ENCODE data around the gene PLA2G7. TPM values are rescaled to one million over a fixed set of nuclear protein-coding genes. Genes with fewer than 3 reads are reported as not detected.

PLA2G7 gene
- total RNA-seq (1.9 TPM), polyA plus RNA-seq (ENCODE audit: insufficient read depth, low read depth, low replicate concordance) (not detected)
- long read RNA-seq, donor 1, partial matches to known transcripts = 0 of 1 reads
- long read RNA-seq, donor 1, other reads (novel, unspliced or antisense) = 0 of 1 reads
- long read RNA-seq, donor 2 = 0 reads
- long read RNA-seq, donor 3, partial matches to known transcripts = 0 of 1 reads
- long read RNA-seq, donor 3, other reads (novel, unspliced or antisense) = 0 of 1 reads
- long read RNA-seq, donor 4 = 0 reads
- long read RNA-seq, donor 5 = 0 reads
- long read RNA-seq, donor 6 = 0 reads
- long read RNA-seq, donor 7, partial matches to known transcripts = 0 of 1 reads
- long read RNA-seq, donor 7, other reads (novel, unspliced or antisense) = 0 of 1 reads
- long read RNA-seq, donor 8 = 0 reads
- long read RNA-seq, donor 9 = 0 reads
- long read RNA-seq, donor 10 = 0 reads

DNA sequence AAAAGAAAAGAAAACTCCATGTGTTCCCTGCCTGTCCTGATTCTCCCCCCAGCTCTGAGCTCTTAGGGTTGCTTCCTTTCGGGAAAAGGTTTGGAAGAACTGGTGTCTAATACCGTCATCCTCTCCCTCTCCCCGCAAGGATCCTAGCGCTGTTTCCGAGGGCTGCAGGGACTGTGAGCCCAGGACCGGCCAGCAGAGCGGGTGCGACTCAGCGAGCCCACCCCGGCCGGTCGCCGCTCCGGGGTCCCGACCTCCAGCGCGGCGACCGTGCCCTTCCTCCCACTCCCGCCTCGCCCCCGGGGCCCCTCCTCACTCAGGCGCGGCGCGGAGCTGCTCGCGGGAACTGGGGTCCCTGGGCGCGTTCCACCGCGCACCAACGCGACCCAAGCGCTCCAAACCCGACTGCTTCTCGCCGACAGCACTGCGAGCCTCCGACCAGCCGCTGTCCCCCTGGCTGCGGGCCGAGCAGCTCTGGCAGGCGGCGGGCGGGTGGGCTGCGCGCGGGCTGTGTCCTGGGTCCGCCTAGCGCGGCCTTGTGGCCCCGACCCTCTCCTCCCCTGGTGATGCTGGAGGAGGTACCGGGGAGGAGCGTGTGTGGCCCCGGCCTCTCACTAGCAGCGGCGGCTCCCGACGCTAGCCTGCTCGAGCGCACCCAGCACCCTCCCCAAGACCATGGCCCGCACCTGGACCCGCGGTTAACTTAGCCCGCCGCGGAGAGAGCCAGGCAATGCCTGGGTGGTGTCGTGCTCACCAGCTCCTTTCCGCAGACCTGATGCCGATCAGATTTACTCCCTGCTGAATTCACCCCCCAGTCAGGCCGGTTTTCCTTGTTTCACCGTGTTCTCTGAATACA is at the start of gene PLA2G7:
Gene PLA2G7, minus strand, starts transcription at position 509 of the 853 bp plus-strand sequence. CDS start 12,484 bp downstream, outside the sequence.
- FAIRE-seq (no peak), DNase-seq (peak; percentile 66 to 82 (median 72))
- intact Hi-C loops (cut with DNase I) = no loop called here
- Histone ChIP-seq H3K9me3 (ENCODE audit: control insufficient read depth in 2 of 3, insufficient read depth in 1 of 3, low read length in 3 of 3) (no peaks in the 10 kb centered on the region), H3K27ac (ENCODE audit: low read depth in 2 of 2, low read length in 2 of 2) (no peak within 1 kb of the TSS), H3K9ac (ENCODE audit: low read length in 3 of 3) (peak within 1 kb of the TSS in 1 of 3 donors; percentile 44), H3K4me3 (ENCODE audit: low read length in 3 of 3) (peak within 1 kb of the TSS; percentile 67 to 74 (median 72)), H3K36me3 (ENCODE audit: control insufficient read depth in 2 of 3, insufficient read depth in 3 of 3, low read length in 3 of 3) (no peaks in the 10 kb centered on the region), H3K4me1 (ENCODE audit: control insufficient read depth in 2 of 3, insufficient read depth in 2 of 3, low read depth in 1 of 3, low read length in 3 of 3) (no peaks in the 10 kb centered on the region), H3K27me3 (ENCODE audit: control insufficient read depth, insufficient read depth, low read length) (peaks cover 9% of the 10 kb centered on the region)
- TF ChIP-seq, protein P1, sequence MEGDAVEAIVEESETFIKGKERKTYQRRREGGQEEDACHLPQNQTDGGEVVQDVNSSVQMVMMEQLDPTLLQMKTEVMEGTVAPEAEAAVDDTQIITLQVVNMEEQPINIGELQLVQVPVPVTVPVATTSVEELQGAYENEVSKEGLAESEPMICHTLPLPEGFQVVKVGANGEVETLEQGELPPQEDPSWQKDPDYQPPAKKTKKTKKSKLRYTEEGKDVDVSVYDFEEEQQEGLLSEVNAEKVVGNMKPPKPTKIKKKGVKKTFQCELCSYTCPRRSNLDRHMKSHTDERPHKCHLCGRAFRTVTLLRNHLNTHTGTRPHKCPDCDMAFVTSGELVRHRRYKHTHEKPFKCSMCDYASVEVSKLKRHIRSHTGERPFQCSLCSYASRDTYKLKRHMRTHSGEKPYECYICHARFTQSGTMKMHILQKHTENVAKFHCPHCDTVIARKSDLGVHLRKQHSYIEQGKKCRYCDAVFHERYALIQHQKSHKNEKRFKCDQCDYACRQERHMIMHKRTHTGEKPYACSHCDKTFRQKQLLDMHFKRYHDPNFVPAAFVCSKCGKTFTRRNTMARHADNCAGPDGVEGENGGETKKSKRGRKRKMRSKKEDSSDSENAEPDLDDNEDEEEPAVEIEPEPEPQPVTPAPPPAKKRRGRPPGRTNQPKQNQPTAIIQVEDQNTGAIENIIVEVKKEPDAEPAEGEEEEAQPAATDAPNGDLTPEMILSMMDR (IDR thresholded peaks at IDR 0.05; ENCODE audit: borderline replicate concordance, extremely low read depth, insufficient read depth) = no peak

DNA sequence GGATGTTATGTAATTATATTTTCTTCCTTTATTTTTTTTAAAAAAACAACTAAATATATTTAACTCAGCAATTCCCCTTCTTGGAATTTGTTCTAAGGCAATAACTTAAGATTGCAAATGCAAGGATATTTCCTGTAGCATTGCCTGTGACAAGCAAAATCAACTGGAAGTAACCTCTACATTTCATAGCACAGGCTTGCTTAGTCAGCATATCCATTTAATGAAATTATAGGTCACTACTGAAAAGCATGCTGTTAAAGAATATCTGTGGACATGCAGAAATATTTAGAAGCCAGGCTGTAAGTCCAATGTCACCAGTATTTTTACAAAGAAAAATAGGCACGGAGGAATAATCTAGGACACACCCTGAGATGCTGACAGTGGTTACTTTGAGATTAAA is 49.4 kb upstream of the PLA2G7 start:
- Histone ChIP-seq H3K36me3 (ENCODE audit: control insufficient read depth in 2 of 3, insufficient read depth in 3 of 3, low read length in 3 of 3) (no peaks in the 10 kb centered on the region), H3K27me3 (ENCODE audit: control insufficient read depth, insufficient read depth, low read length) (no peaks in the 10 kb centered on the region), H3K9me3 (ENCODE audit: control insufficient read depth in 2 of 3, insufficient read depth in 1 of 3, low read length in 3 of 3) (no peaks in the 10 kb centered on the region), H3K4me1 (ENCODE audit: control insufficient read depth in 2 of 3, insufficient read depth in 2 of 3, low read depth in 1 of 3, low read length in 3 of 3) (no peaks in the 10 kb centered on the region), H3K4me3 (ENCODE audit: low read length in 3 of 3) (no peak overlapping the region), H3K9ac (ENCODE audit: low read length in 3 of 3) (no peak overlapping the region), H3K27ac (ENCODE audit: low read depth in 2 of 2, low read length in 2 of 2) (no peak overlapping the region)
- TF ChIP-seq, protein P1 (IDR thresholded peaks at IDR 0.05; ENCODE audit: borderline replicate concordance, extremely low read depth, insufficient read depth) = no peak
- DNase-seq = no peak
- intact Hi-C loops (cut with DNase I) = no loop called here
- FAIRE-seq = no peak

DNA sequence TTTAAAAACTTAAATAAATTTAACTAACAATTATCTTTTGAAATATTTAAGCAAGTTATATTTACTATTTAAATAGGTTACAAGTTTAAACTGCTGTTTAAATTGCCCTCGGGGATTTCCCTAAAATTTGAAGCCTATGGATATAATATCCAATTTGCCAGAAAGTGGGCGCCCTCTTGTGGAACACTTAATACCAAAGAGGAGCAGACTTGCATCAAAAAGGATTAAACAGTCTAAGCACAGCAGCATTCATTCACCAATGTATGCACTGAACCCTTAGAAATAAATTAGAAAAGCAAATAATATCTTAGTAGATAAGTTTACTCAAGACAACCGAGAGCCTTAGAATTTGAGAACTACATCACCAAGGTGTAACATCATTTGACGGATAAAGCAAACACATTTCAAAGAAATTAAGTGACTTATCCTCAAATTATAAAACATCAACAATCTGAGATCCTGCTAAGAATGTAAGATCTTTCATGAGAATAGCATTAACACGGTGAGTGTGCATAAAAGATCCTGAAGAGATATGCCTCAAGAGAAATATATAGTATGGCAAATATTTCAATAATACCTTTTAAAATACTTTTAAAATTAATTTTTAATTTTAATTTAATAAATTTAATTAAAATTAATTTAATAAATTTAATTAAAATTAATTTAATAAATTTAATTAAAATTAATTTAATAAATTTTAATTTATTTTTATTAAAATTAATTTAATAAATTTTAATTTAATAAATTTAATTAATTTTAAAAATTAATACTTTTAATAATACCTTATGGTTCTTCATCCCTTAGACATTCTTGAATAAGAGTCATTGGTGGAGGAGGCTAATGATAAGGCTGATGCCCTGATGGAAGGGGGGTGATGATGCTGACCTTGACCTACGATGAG is 46.6 kb upstream of the PLA2G7 start:
- Histone ChIP-seq H3K4me1 (ENCODE audit: control insufficient read depth in 2 of 3, insufficient read depth in 2 of 3, low read depth in 1 of 3, low read length in 3 of 3) (no peaks in the 10 kb centered on the region), H3K27me3 (ENCODE audit: control insufficient read depth, insufficient read depth, low read length) (no peaks in the 10 kb centered on the region), H3K9me3 (ENCODE audit: control insufficient read depth in 2 of 3, insufficient read depth in 1 of 3, low read length in 3 of 3) (no peaks in the 10 kb centered on the region), H3K4me3 (ENCODE audit: low read length in 3 of 3) (no peak overlapping the region), H3K9ac (ENCODE audit: low read length in 3 of 3) (no peak overlapping the region), H3K27ac (ENCODE audit: low read depth in 2 of 2, low read length in 2 of 2) (no peak overlapping the region), H3K36me3 (ENCODE audit: control insufficient read depth in 2 of 3, insufficient read depth in 3 of 3, low read length in 3 of 3) (no peaks in the 10 kb centered on the region)
- DNase-seq (peak in 4 of 5 donors; percentile 45 to 87 (median 72)), FAIRE-seq (peak; percentile 98)
- intact Hi-C loops (cut with DNase I) = no loop called here
- TF ChIP-seq, protein P1 (IDR thresholded peaks at IDR 0.05; ENCODE audit: borderline replicate concordance, extremely low read depth, insufficient read depth) = peak; percentile 58
